HepG2 (cell line): ENCODE data around the gene SLC9C2. TPM values are rescaled to one million over a fixed set of nuclear protein-coding genes. Genes with fewer than 3 reads are reported as not detected.

Experiments used
- ATAC-seq: fragments of 200-7000 bp; cut with Tn5 transposase; 3 replicates; pipeline ENCODE4 v1.9.1; 2020; ENCODE audit warnings: mild to moderate bottlenecking, moderate library complexity
- BruUV-seq: library from RNA; stranded (reverse); fragments of 400-500 nt; replicated peaks from 2 replicates; lab custom pipeline; 2021; lab: Mats Ljungman, UMichigan
- CTCF ChIA-PET: fragments of 300-600 bp; formaldehyde crosslinking; extraction: SDS; loops from one replicate; lab custom pipeline; 2021; ENCODE audit warnings: low total read pairs, inconsistent platforms, low intra/inter-chr PET ratio; lab: Yijun Ruan, JAX
- POLR2A ChIA-PET: fragments of 350-600 bp; sonication (Branson Sonifier 250); formaldehyde crosslinking; loops from one replicate; lab custom pipeline; 2020; ENCODE audit warnings: antibody characterized with exemption, inconsistent platforms; lab: Yijun Ruan, JAX
- DNase-seq: peaks from one replicate; pipeline ENCODE4 v3.0.0-alpha.2; 2015; ENCODE audit warnings: low spot score
- FAIRE-seq: peaks from 3 replicates; lab custom pipeline; 2011; peaks lifted over from hg19 to GRCh38; lab: Jason Lieb, UNC
- H2AFZ ChIP-seq: one replicate; pipeline ENCODE4 v1.6.1; 2011; ENCODE audit warnings: low read length, inconsistent platforms
- H3K27ac ChIP-seq: fragments of 300-600 bp; 3 replicates; pipeline ENCODE4 v1.8.0; 2011; ENCODE audit warnings: mixed run types, mild to moderate bottlenecking, mixed read lengths, low read length, inconsistent platforms; ENCODE audit not compliant: insufficient read depth; ENCODE audit errors: extremely low read length
- H3K27me3 ChIP-seq, 2 experiments: fragments of 200-600 bp in 1 of 2; 2 replicates in 1 of 2; 3 replicates in 1 of 2; pipeline versions ENCODE4 v1.6.0 to v1.8.0; 2011; ENCODE audit warnings: low read length in 2 of 2, mild to moderate bottlenecking in 2 of 2, moderate library complexity in 2 of 2, inconsistent platforms in 1 of 2; ENCODE audit not compliant: insufficient read depth in 2 of 2, control insufficient read depth in 1 of 2
- H3K36me3 ChIP-seq, 2 experiments: fragments of 200-600 bp in 1 of 2; replicated peaks in 1 of 2; 2 replicates in 1 of 2; 3 replicates in 1 of 2; pipeline versions ENCODE4 v1.5.1 to v1.8.0; 2011; ENCODE audit warnings: low read length in 2 of 2, inconsistent platforms in 1 of 2; ENCODE audit not compliant: insufficient read depth in 2 of 2, control insufficient read depth in 1 of 2
- H3K4me1 ChIP-seq: 2 replicates; pipeline ENCODE4 v1.5.1; 2012; ENCODE audit warnings: low read length, inconsistent platforms; ENCODE audit not compliant: insufficient read depth
- H3K4me2 ChIP-seq: 2 replicates; pipeline ENCODE4 v1.6.0; 2011; ENCODE audit warnings: low read depth, low read length, inconsistent platforms
- H3K4me3 ChIP-seq, 3 experiments: fragments of 200-600 bp in 1 of 3; sonication (generic), shearing (Covaris generic) in 1 of 3; replicated peaks in 1 of 3; 2 replicates each; pipeline ENCODE4 v1.5.1; 2011 to 2016; ENCODE audit warnings: low read length in 3 of 3, inconsistent platforms in 2 of 3, low read depth in 2 of 3, mild to moderate bottlenecking in 2 of 3, control low read depth in 1 of 3, mixed read lengths in 1 of 3; ENCODE audit not compliant: insufficient read depth in 1 of 3
- H3K79me2 ChIP-seq: one replicate; pipeline ENCODE4 v1.6.1; 2011; ENCODE audit warnings: low read length, inconsistent platforms; ENCODE audit not compliant: insufficient read depth
- H3K9ac ChIP-seq: 2 replicates; pipeline ENCODE4 v1.6.0; 2011; ENCODE audit warnings: mild to moderate bottlenecking, low read depth, low read length, inconsistent platforms; ENCODE audit not compliant: insufficient read depth
- H3K9me3 ChIP-seq: 2 replicates; pipeline ENCODE4 v1.5.1; 2012; ENCODE audit warnings: mild to moderate bottlenecking, low read length
- H4K20me1 ChIP-seq: 2 replicates; pipeline ENCODE4 v1.6.0; 2011; ENCODE audit warnings: inconsistent platforms, mild to moderate bottlenecking, low read length, moderate library complexity; ENCODE audit not compliant: insufficient read depth
- AKNA ChIP-seq: sonication (generic); formaldehyde crosslinking; IDR thresholded peaks from 2 replicates; pipeline ENCODE4 v1.4.0; 2020; ENCODE audit warnings: missing genetic modification reagents, borderline replicate concordance
- ARID5B ChIP-seq: IDR thresholded peaks from 2 replicates; pipeline ENCODE4 v1.4.0; 2020; ENCODE audit warnings: mild to moderate bottlenecking, missing genetic modification reagents
- CAMTA2 ChIP-seq: sonication (generic); formaldehyde crosslinking; IDR thresholded peaks from 2 replicates; pipeline ENCODE4 v1.4.0; 2020; ENCODE audit warnings: mild to moderate bottlenecking, missing genetic modification reagents, borderline replicate concordance
- DR1 ChIP-seq: sonication (generic); formaldehyde crosslinking; IDR thresholded peaks from 2 replicates; pipeline ENCODE4 v1.8.0; 2021; ENCODE audit warnings: mild to moderate bottlenecking, missing genetic modification reagents, inconsistent platforms
- FOXJ3 ChIP-seq: sonication (generic); formaldehyde crosslinking; IDR thresholded peaks from 2 replicates; pipeline ENCODE4 v1.4.0; 2020; ENCODE audit warnings: missing genetic modification reagents, mild to moderate bottlenecking, borderline replicate concordance
- HOXA9 ChIP-seq: sonication (generic); formaldehyde crosslinking; IDR thresholded peaks from 2 replicates; pipeline ENCODE4 v1.8.1; 2022; ENCODE audit warnings: missing genetic modification reagents, mild to moderate bottlenecking, moderate library complexity, borderline replicate concordance
- IKZF4 ChIP-seq: sonication (generic); formaldehyde crosslinking; IDR thresholded peaks from 2 replicates; pipeline ENCODE4 v1.5.1; 2020; ENCODE audit warnings: borderline replicate concordance, mild to moderate bottlenecking, low read depth, missing genetic modification reagents; ENCODE audit errors: not compliant biosample characterization
- KLF6 ChIP-seq: IDR thresholded peaks from 2 replicates; pipeline ENCODE4 v1.8.0; 2016; ENCODE audit warnings: missing biosample characterization, missing genetic modification reagents
- MLLT10 ChIP-seq: sonication (generic); formaldehyde crosslinking; IDR thresholded peaks from 2 replicates; pipeline ENCODE4 v1.4.0; 2020; ENCODE audit warnings: missing genetic modification reagents
- MXI1 ChIP-seq: IDR thresholded peaks from 3 replicates; pipeline ENCODE4 v1.6.1; 2012; ENCODE audit warnings: low read depth, low read length, inconsistent platforms, borderline replicate concordance
- SRSF9 ChIP-seq: fragments of 200-400 bp; formaldehyde crosslinking; IDR thresholded peaks from 2 replicates; pipeline ENCODE4 v1.6.1; 2018; ENCODE audit warnings: borderline replicate concordance, mild to moderate bottlenecking, low read depth, low read length; ENCODE audit not compliant: insufficient read depth, poor library complexity, severe bottlenecking
- ZFP1 ChIP-seq: IDR thresholded peaks from 2 replicates; pipeline ENCODE4 v1.6.1; 2016
- ZFP36L1 ChIP-seq: sonication (generic); formaldehyde crosslinking; IDR thresholded peaks from 2 replicates; pipeline ENCODE4 v1.8.0; 2022; ENCODE audit warnings: mild to moderate bottlenecking, missing genetic modification reagents, moderate library complexity
- ZNF282 ChIP-seq: fragments of 450-650 bp; IDR thresholded peaks from 2 replicates; pipeline ENCODE4 v1.6.1; 2018; ENCODE audit not compliant: partially characterized antibody
- ZNF468 ChIP-seq: sonication (generic); formaldehyde crosslinking; IDR thresholded peaks from 2 replicates; pipeline ENCODE4 v1.8.0; 2022; ENCODE audit warnings: mild to moderate bottlenecking, moderate library complexity, missing genetic modification reagents
- ZNF652 ChIP-seq: IDR thresholded peaks from 2 replicates; pipeline ENCODE4 v1.6.1; 2016; ENCODE audit warnings: low read depth, borderline replicate concordance
- ZSCAN9 ChIP-seq: IDR thresholded peaks from 2 replicates; pipeline ENCODE4 v1.6.1; 2016; ENCODE audit warnings: borderline replicate concordance
- WGBS: methylation state at CpG from one replicate; pipeline ENCODE4 v1.1.6; 2017; ENCODE audit warnings: low lambda C conversion rate; 5-methylcytosine and 5-hydroxymethylcytosine counted together
- in situ Hi-C: cut with HindIII; loops from 2 replicates; pipeline ENCODE4 v1.10.0; 2017; ENCODE audit warnings: low pct_unique_long_range_greater_than_20kb; ENCODE audit not compliant: extremely low pct_ligation_motif_present
- intact Hi-C: fragments of 100-400 bp; cut with micrococcal nuclease; formaldehyde crosslinking; loops from one replicate; pipeline ENCODE4 v1.10.0; 2022; ENCODE audit not compliant: unreplicated experiment
- polyA plus RNA-seq, 8 experiments: library from polyadenylated mRNA; depleted of rRNA in 3 of 8; stranded (reverse) in 7 of 8; unstranded in 1 of 8; fragments of >200 nt; fragmentation: Illumina TruSeq in 4 of 8; extraction: Trizol in 4 of 8; gene quantifications; 2 replicates each; pipeline versions ENCODE4 v1.2.1 to v1.2.3, GENCODE V29; 2011 to 2016; ENCODE audit warnings: low read depth in 4 of 8, missing spikeins in 1 of 8, mixed read lengths in 1 of 8; ENCODE audit not compliant: insufficient read depth in 1 of 8
- total RNA-seq, 5 experiments: library from RNA; depleted of rRNA; stranded (reverse); fragments of >200 nt; fragmentation: Illumina TruSeq; extraction: Trizol; gene quantifications; 2 replicates each; pipeline ENCODE4 v1.2.3, GENCODE V29; 2016; ENCODE audit warnings: low read depth in 1 of 5

The SLC9C2 gene
- total and polyA plus RNA-seq, 2 of the 13 experiments (the other 11 are each of a cell fraction or from before 2014, with no cell fraction given) = 0.03 TPM; not detected in 1

- no peak for TF ChIP-seq ZFP36L1
- TF ChIP-seq AKNA (CRISPR knock-in tag) = no peak
- no peak for TF ChIP-seq CAMTA2
- TF ChIP-seq FOXJ3 (CRISPR knock-in tag) = no peak
Observed at GRCh38 chr1:173484276-173484675, 118.6 kb downstream of the SLC9C2 start (continued).

- ChIA-PET CTCF (no interaction called here), POLR2A (no interaction called here)
- H3K36me3 ChIP-seq = peaks cover 22 to 71% of the 10 kb centered on the region in 2 experiments
- H3K79me2 ChIP-seq = peaks cover 43% of the 10 kb centered on the region
- no peak overlapping the region for H3K27ac ChIP-seq
- no peaks in the 10 kb centered on the region; a peak in 1 of 5 replicates for H3K27me3 ChIP-seq
- no peak overlapping the region for H3K4me3 ChIP-seq
- H4K20me1 ChIP-seq = peaks cover 19% of the 10 kb centered on the region
- H3K9me3 ChIP-seq = no peaks in the 10 kb centered on the region
- intact Hi-C loops (no loop called here), in situ Hi-C loops (no loop called here)
- DNase-seq = no peak
- no peak for FAIRE-seq
- no peak overlapping the region for H3K4me2 ChIP-seq
- peaks cover 45% of the 10 kb centered on the region for H3K4me1 ChIP-seq
- BruUV-seq = no TSS peak
- no peak overlapping the region for H3K9ac ChIP-seq
- 97% methylated on average over 1 of the region's 1 CpG for WGBS
- no peak for ATAC-seq
- H2AFZ ChIP-seq = no peak overlapping the region
- TF ChIP-seq ZNF282 (no peak), ZNF652 (CRISPR knock-in tag) (no peak), HOXA9 (CRISPR knock-in tag) (no peak), SRSF9 (no peak), ARID5B (no peak), ZSCAN9 (no peak), ZNF468 (CRISPR knock-in tag) (no peak), DR1 (CRISPR knock-in tag) (no peak), ZFP1 (CRISPR knock-in tag) (no peak), KLF6 (CRISPR knock-in tag) (no peak), IKZF4 (CRISPR knock-in tag) (no peak), MLLT10 (no peak), MXI1 (no peak)
Observed at GRCh38 chr1:173482683-173483082, 120.2 kb downstream of the SLC9C2 start.
